Body of pancreas (tissue), 4 donors: Measurements from ENCODE around the gene MTMR12. TPM values are rescaled to one million over a fixed set of nuclear protein-coding genes. Genes with fewer than 3 reads are reported as not detected.

Experiments
- ATAC-seq: fragments of 150-250 bp; one replicate; pipeline ENCODE4 v1.9.1; 2016
- DNase-seq, 4 donors: peaks; one replicate each; pipeline ENCODE4 v3.0.0-alpha.2; 2019
- H3K27ac ChIP-seq, 4 donors: fragments of 200-600 bp; sonication (generic); 1 replicate in 3 of 4; 2 replicates in 1 of 4; pipeline versions ENCODE4 v1.5.1 to v1.6.1; 2016 to 2019; ENCODE audit warnings: mild to moderate bottlenecking in 1 of 4, mixed read lengths in 1 of 4, moderate library complexity in 1 of 4
- H3K27me3 ChIP-seq, 2 donors: fragments of 200-600 bp; sonication (generic); one replicate each; pipeline ENCODE4 v1.6.0; 2016; ENCODE audit warnings: mild to moderate bottlenecking in 1 of 2
- H3K36me3 ChIP-seq, 2 donors: fragments of 200-600 bp; sonication (generic); replicated peaks in 1 of 2; 2 replicates each; pipeline ENCODE4 v1.5.1; 2016; ENCODE audit warnings: low read depth in 2 of 2; ENCODE audit not compliant: insufficient read depth in 1 of 2
- H3K4me1 ChIP-seq: fragments of 200-600 bp; sonication (generic); one replicate; pipeline ENCODE4 v1.6.0; 2016
- H3K4me3 ChIP-seq, 2 donors: fragments of 200-600 bp; sonication (generic); 1 replicate in 1 of 2; 2 replicates in 1 of 2; pipeline ENCODE4 v1.5.1; 2016 to 2019
- H3K9me3 ChIP-seq, 3 donors: fragments of 200-600 bp; sonication (generic); 1 replicate in 2 of 3; 2 replicates in 1 of 3; pipeline ENCODE4 v1.5.1; 2016
- POLR2A ChIP-seq, 3 donors: fragments of 450-650 bp; IDR thresholded peaks; one replicate each; pipeline ENCODE4 v1.6.1; 2016; ENCODE audit warnings: antibody characterized with exemption in 3 of 3, mild to moderate bottlenecking in 2 of 3
- WGBS, 2 donors: methylation state at CpG; one replicate each; pipeline ENCODE4 v1.1.5; 2017; 5-methylcytosine and 5-hydroxymethylcytosine counted together
- intact Hi-C: fragments of 100-400 bp; cut with DNase I; formaldehyde crosslinking; loops from one replicate; pipeline ENCODE4 v1.15.1; 2023
- total RNA-seq, 2 donors: library from RNA; depleted of rRNA; stranded (reverse); fragments of >200 nt; gene quantifications; one replicate each; pipeline ENCODE4 v1.1.0, GENCODE V29; 2016
- TF ChIP-seq, protein P1 (sequence below), 7 experiments: fragments of 450-650 bp in 4 of 7; fragments of 200-600 bp in 3 of 7; sonication (generic) in 3 of 7; IDR thresholded peaks; one replicate each; pipeline ENCODE4 v1.5.1; 2016 to 2019; ENCODE audit warnings: antibody characterized with exemption in 7 of 7

Gene MTMR12
- total RNA-seq, 2 donors from 2014 or later, result 31.1 to 65.6 TPM

DNA sequence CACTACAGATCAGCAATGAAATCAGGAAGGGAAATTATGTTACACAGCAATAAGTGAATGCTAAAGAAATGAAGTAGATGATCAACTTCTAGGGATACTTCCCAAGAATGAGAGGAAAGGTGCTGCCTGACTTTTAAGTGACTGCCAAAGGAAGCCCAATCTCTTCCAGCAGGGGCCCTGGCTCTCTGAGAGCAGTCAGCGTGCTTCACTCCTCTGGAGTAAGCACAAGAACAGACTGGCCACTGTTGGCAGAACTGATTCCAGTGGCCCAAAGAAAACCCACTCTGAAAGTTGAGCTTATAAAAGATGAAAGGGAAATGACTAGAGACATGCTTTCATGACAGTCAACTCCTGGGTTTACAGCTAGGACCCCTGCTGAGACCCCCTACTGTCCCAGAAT, 41.8 kb downstream of the MTMR12 start:
- Histone ChIP-seq H3K4me1 (peaks cover 13% of the 10 kb centered on the region), H3K4me3 (no peak overlapping the region), H3K27me3 (no peaks in the 10 kb centered on the region), H3K27ac (peak overlapping the region in 1 of 4 donors; percentile 5), H3K36me3 (peaks cover 19 to 39% of the 10 kb centered on the region in 2 donors), H3K9me3 (no peaks in the 10 kb centered on the region)
- ATAC-seq (no peak), DNase-seq (no peak)
- intact Hi-C loops, result no loop called here
- TF ChIP-seq, protein P1, sequence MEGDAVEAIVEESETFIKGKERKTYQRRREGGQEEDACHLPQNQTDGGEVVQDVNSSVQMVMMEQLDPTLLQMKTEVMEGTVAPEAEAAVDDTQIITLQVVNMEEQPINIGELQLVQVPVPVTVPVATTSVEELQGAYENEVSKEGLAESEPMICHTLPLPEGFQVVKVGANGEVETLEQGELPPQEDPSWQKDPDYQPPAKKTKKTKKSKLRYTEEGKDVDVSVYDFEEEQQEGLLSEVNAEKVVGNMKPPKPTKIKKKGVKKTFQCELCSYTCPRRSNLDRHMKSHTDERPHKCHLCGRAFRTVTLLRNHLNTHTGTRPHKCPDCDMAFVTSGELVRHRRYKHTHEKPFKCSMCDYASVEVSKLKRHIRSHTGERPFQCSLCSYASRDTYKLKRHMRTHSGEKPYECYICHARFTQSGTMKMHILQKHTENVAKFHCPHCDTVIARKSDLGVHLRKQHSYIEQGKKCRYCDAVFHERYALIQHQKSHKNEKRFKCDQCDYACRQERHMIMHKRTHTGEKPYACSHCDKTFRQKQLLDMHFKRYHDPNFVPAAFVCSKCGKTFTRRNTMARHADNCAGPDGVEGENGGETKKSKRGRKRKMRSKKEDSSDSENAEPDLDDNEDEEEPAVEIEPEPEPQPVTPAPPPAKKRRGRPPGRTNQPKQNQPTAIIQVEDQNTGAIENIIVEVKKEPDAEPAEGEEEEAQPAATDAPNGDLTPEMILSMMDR (IDR thresholded peaks at IDR 0.05), result no peak
- TF ChIP-seq POLR2A (IDR thresholded peaks at IDR 0.05), result no peak
- WGBS, 2 donors, result 90 to 100% methylated on average over 1 of the region's 1 CpG

DNA sequence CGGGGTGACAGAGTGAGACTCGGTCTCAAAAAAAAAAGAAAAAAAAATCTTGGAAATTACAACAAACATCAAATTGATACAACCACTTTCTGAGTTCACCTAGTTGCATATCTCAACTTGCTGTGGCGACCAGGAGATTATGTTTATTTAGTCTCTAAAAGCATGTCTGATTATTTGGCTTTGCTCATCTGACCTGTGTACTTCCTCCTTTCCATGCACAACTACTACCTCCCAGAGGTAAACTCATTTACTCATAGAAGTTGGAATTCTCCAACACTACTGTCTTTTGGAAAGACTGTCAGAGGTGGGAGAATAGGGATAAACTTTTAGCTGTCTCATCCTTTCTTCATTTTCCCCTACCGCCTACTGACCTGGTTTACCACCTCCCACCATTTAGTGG, 42.6 kb downstream of the MTMR12 start:
- peaks cover 19 to 39% of the 10 kb centered on the region in 2 donors for H3K36me3 ChIP-seq
- WGBS, 2 donors, result 76 to 80% methylated on average over 4 of the region's 4 CpGs
- no peaks in the 10 kb centered on the region for H3K9me3 ChIP-seq
- peaks cover 10% of the 10 kb centered on the region for H3K4me1 ChIP-seq
- H3K27ac ChIP-seq, result peak overlapping the region in 1 of 4 donors; percentile 8
- intact Hi-C loops, result no loop called here
- ATAC-seq, result no peak
- TF ChIP-seq, protein P1 (IDR thresholded peaks at IDR 0.05), result no peak
- no peak for TF ChIP-seq POLR2A (IDR thresholded peaks at IDR 0.05)
- H3K4me3 ChIP-seq, result no peak overlapping the region
- no peak for DNase-seq
- H3K27me3 ChIP-seq, result no peaks in the 10 kb centered on the region

- peaks cover 11 to 46% of the 10 kb centered on the region in 2 donors for H3K36me3 ChIP-seq
- H3K9me3 ChIP-seq, result no peaks in the 10 kb centered on the region
- no peak for TF ChIP-seq POLR2A (IDR thresholded peaks at IDR 0.05)
- TF ChIP-seq, protein P1 (IDR thresholded peaks at IDR 0.05), result no peak
- ATAC-seq, result no peak
- intact Hi-C loops, result no loop called here
- no peak overlapping the region for H3K27ac ChIP-seq
- 92 to 94% methylated on average over 6 of the region's 6 CpGs for WGBS, 2 donors
- H3K4me1 ChIP-seq, result peaks cover 7% of the 10 kb centered on the region
- no peak overlapping the region for H3K4me3 ChIP-seq
- H3K27me3 ChIP-seq, result no peaks in the 10 kb centered on the region
- no peak for DNase-seq
These were observed 46.8 kb downstream of the MTMR12 start for GRCh38 chr5:32265902-32266301.

DNA sequence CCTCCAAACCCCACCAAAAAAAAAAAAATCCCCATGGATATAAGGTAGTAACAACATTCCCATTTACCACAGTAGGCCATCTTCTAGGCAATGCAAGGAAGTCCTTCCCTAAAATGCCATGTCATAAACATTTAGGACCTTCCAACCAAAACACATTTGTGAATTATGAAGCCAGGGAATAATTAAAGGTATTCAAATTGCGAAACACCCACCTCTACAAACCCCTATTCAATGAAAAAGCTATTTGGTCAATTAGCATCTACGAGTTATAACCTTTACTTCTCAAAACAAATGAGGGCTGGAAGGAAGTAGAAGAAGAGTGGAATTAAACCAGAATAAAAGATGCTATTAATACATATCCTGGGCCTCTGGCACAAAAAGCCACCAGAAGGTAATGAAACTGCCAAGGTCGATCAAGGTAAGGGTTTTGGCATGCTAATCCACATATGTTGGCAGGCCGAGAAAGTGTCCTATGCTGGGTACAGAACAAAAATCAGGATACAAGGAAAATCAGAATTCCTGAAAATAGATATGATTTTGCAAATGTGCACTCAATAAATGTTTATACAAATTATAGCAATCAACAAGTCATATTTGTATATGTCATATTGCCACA, 47.7 kb downstream of the MTMR12 start:
- Histone ChIP-seq H3K4me1 (peaks cover 7% of the 10 kb centered on the region), H3K36me3 (peaks cover 11 to 40% of the 10 kb centered on the region in 2 donors), H3K4me3 (no peak overlapping the region), H3K27ac (peak overlapping the region in 1 of 4 donors; percentile 8), H3K9me3 (no peaks in the 10 kb centered on the region), H3K27me3 (no peaks in the 10 kb centered on the region)
- DNase-seq, result peak in 1 of 4 donors; percentile 28
- intact Hi-C loops, result no loop called here
- TF ChIP-seq POLR2A (IDR thresholded peaks at IDR 0.05), result no peak
- TF ChIP-seq, protein P1 (IDR thresholded peaks at IDR 0.05), result no peak
- 36 to 49% methylated on average over 4 of the region's 4 CpGs for WGBS, 2 donors
- ATAC-seq, result no peak

- DNase-seq (no peak), ATAC-seq (no peak)
- no peaks in the 10 kb centered on the region for H3K27me3 ChIP-seq
- no peak overlapping the region for H3K27ac ChIP-seq
- H3K36me3 ChIP-seq, result peaks cover 0 to 37% of the 10 kb centered on the region in 2 donors
- intact Hi-C loops, result no loop called here
- peaks cover 7% of the 10 kb centered on the region for H3K4me1 ChIP-seq
- no peak overlapping the region for H3K4me3 ChIP-seq
- TF ChIP-seq, protein P1 (IDR thresholded peaks at IDR 0.05), result no peak
- no peak for TF ChIP-seq POLR2A (IDR thresholded peaks at IDR 0.05)
- 89 to 93% methylated on average over 4 of the region's 4 CpGs for WGBS, 2 donors
- H3K9me3 ChIP-seq, result no peaks in the 10 kb centered on the region
These were observed 49.1 kb downstream of the MTMR12 start for GRCh38 chr5:32263684-32264083.
